Right lobe of liver (tissue), 6 donors: ENCODE measurements around the gene EDARADD. TPM values are rescaled to one million over a fixed set of nuclear protein-coding genes. Genes with fewer than 3 reads are reported as not detected.

ENCODE experiments used
- ATAC-seq, 4 donors: fragments of 200-7000 bp; cut with Tn5 transposase; one replicate each; pipeline ENCODE4 v1.9.1; 2020; ENCODE audit warnings: mild to moderate bottlenecking in 4 of 4, moderate library complexity in 4 of 4
- DNase-seq, 3 donors: peaks; one replicate each; pipeline ENCODE4 v3.0.0-alpha.2; 2020
- H3K27ac ChIP-seq, 3 donors: fragments of 200-600 bp; one replicate each; pipeline ENCODE4 v1.8.0; 2022
- H3K27me3 ChIP-seq, 2 donors: fragments of 200-600 bp; one replicate each; pipeline ENCODE4 v1.8.0; 2022
- H3K36me3 ChIP-seq, 4 donors: fragments of 200-600 bp; sonication (generic) in 1 of 4; one replicate each; pipeline versions ENCODE4 v1.5.1 to v1.8.0; 2017 to 2022; ENCODE audit warnings: control low read depth in 1 of 4
- H3K4me1 ChIP-seq, 4 donors: fragments of 200-600 bp; sonication (generic) in 1 of 4; one replicate each; pipeline versions ENCODE4 v1.5.1 to v1.8.0; 2017 to 2022; ENCODE audit warnings: control low read depth in 1 of 4
- H3K4me3 ChIP-seq, 3 donors: fragments of 200-600 bp; one replicate each; pipeline ENCODE4 v1.8.0; 2022
- H3K9me3 ChIP-seq, 4 donors: fragments of 200-600 bp; sonication (generic) in 1 of 4; one replicate each; pipeline versions ENCODE4 v1.5.1 to v1.8.0; 2017 to 2022; ENCODE audit warnings: control low read depth in 1 of 4
- CTCF ChIP-seq, 4 donors: fragments of 200-600 bp in 3 of 4; fragments of 450-650 bp in 1 of 4; IDR thresholded peaks; one replicate each; pipeline versions ENCODE4 v1.5.1 to v1.8.0; 2016 to 2022; ENCODE audit warnings: antibody characterized with exemption in 4 of 4, mild to moderate bottlenecking in 2 of 4
- POLR2A ChIP-seq: fragments of 450-650 bp; IDR thresholded peaks from one replicate; pipeline ENCODE4 v1.6.1; 2017; ENCODE audit warnings: antibody characterized with exemption, mild to moderate bottlenecking
- WGBS: methylation state at CpG from one replicate; pipeline ENCODE4 v1.1.6; 2018; ENCODE audit warnings: low coverage, low lambda C conversion rate; ENCODE audit not compliant: insufficient coverage; ENCODE audit errors: missing lambda C conversion rate; 5-methylcytosine and 5-hydroxymethylcytosine counted together
- intact Hi-C, 2 donors: fragments of 100-400 bp; cut with DNase I; formaldehyde crosslinking; loops; one replicate each; pipeline versions ENCODE4 v1.11.2 to v1.14.1; 2022
- total RNA-seq, 6 experiments: library from RNA; depleted of rRNA in 2 of 6; stranded (reverse); fragments of >200 nt in 2 of 6; fragmentation: NEBNext Ultra II Directional in 3 of 6; extraction: Animal tissue kit (Norgen Biotek cat#: 25700) in 3 of 6; gene quantifications; one replicate each; pipeline versions ENCODE4 v1.1.0 to v1.2.4, GENCODE V29; 2016 to 2023
- donor health status: DM: no; HTN: yes; CAD: no.
- donor health status: DM: no; HTN: no; CAD: no.
- donor health status: DM: no; HTN: no; CAD: no.
- donor health status: DM: no; HTN: yes; CAD: no.
- donor health status: DM: no; HTN: yes; CAD: no.

The EDARADD gene
- total RNA-seq, 6 experiments from 2014 or later, result 0.16 to 1.2 (median 0.26) TPM; not detected in 1

DNA sequence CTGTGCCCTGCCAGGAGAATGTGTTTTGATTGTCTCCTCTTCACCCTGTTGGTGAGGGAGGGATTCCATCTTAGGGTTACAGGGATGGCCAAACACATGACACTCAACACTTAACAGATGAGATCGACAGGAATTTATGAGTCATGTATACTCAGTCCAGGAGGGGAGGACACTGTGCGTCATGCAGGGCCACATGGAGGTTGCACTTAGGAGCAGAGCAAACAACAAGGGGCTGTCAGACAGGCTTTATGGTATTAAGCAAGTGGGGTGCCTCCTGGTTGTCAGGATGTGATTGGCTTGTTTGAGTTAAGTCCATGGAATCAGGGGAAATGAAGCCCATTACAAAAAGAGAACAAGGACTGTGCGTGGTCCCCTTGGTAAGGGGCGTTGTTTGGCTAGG lies 26.9 kb downstream of the EDARADD start:
- no peak overlapping the region for H3K4me3 ChIP-seq
- intact Hi-C loops, result no loop called here
- no peaks in the 10 kb centered on the region for H3K27me3 ChIP-seq
- no peaks in the 10 kb centered on the region for H3K36me3 ChIP-seq
- no peaks in the 10 kb centered on the region for H3K9me3 ChIP-seq
- DNase-seq, result no peak
- WGBS, result 64% methylated on average over 3 of the region's 4 CpGs
- no peak overlapping the region for H3K27ac ChIP-seq
- TF ChIP-seq CTCF (IDR thresholded peaks at IDR 0.05), result no peak
- no peak for TF ChIP-seq POLR2A
- no peak for ATAC-seq
- no peaks in the 10 kb centered on the region for H3K4me1 ChIP-seq

- 43% methylated on average over 3 of the region's 4 CpGs for WGBS
- no peaks in the 10 kb centered on the region for H3K4me1 ChIP-seq
- no peak for TF ChIP-seq POLR2A
- TF ChIP-seq CTCF (IDR thresholded peaks at IDR 0.05), result no peak
- no peaks in the 10 kb centered on the region for H3K36me3 ChIP-seq
- ATAC-seq, result no peak
- no peaks in the 10 kb centered on the region for H3K9me3 ChIP-seq
- H3K27me3 ChIP-seq, result no peaks in the 10 kb centered on the region
- DNase-seq, result no peak
- no peak overlapping the region for H3K4me3 ChIP-seq
- intact Hi-C loops, result no loop called here
- no peak overlapping the region for H3K27ac ChIP-seq
Measured at GRCh38 chr1:236421850-236422516, 27.9 kb downstream of the EDARADD start.

DNA sequence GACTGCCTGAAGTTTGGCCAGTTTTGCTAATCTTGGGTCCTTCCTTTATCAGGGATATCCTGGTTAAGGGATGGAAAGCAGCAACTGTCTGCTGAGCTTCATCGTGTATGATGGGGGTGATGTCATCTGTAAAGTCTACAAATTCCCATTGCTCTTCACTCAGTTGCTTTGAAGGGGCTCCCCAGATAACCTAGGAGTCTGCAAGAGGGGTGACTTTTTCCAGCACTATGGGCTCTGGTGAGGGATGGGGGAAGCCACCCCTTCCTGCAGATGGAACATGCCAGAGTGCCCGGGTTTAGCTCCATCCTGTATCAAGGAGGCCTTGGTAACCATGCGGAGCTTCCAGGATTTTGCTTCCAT lies 28.4 kb downstream of the EDARADD start:
- H3K9me3 ChIP-seq, result no peaks in the 10 kb centered on the region
- H3K4me3 ChIP-seq, result no peak overlapping the region
- no peaks in the 10 kb centered on the region for H3K27me3 ChIP-seq
- no peak for DNase-seq
- WGBS, result no CpG with 5 or more reads among the region's 3 CpGs
- H3K27ac ChIP-seq, result no peak overlapping the region
- no peaks in the 10 kb centered on the region for H3K4me1 ChIP-seq
- TF ChIP-seq CTCF (IDR thresholded peaks at IDR 0.05), result no peak
- TF ChIP-seq POLR2A, result no peak
- no peaks in the 10 kb centered on the region for H3K36me3 ChIP-seq
- intact Hi-C loops, result no loop called here
- ATAC-seq, result no peak

DNA sequence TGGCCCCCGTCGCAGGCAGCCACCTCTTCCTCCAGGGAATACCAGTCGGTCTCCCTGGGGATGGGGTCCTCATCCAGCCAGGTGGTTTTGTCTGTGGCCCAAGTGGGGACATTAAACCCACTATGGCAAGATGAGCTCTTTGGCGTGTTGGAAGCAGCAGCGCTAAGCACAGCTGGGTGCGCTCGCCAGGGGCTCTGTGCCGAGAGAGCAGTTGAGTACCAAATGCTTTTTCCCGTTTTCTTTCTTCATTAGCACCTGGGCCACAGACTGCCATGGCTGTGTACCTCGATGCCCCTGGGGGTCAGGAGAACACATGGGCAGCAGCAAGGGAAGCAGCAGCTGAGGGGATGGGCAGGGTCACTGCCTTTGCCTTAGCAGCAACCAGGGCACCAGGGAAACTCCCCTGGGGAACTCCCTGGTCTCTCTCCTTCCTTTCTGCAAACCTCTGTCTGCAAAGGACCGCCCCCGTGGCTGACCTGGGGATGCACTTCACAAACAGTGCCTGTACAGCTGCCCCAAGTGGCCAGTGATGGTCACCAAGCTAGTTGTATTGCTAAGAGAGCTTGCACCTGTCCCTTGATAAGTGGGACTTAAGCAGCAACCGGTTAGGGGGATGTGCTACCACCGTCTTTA lies 31.1 kb downstream of the EDARADD start:
- TF ChIP-seq POLR2A (no peak), CTCF (IDR thresholded peaks at IDR 0.05) (no peak)
- WGBS, result 100% methylated on average over 1 of the region's 14 CpGs
- ATAC-seq, result no peak

More for the DNA sequence above, 31.1 kb downstream of the EDARADD start:
- intact Hi-C loops, result no loop called here
- Histone ChIP-seq H3K4me3 (no peak overlapping the region), H3K27me3 (no peaks in the 10 kb centered on the region), H3K4me1 (no peaks in the 10 kb centered on the region), H3K27ac (no peak overlapping the region), H3K36me3 (no peaks in the 10 kb centered on the region), H3K9me3 (no peaks in the 10 kb centered on the region)
- no peak for DNase-seq
